Hepatocyte (in vitro differentiated cells): ENCODE measurements around the gene LUZP2.

Experiments used
- CTCF ChIP-seq: fragments of 200-600 bp; sonication (generic); IDR thresholded peaks from 2 replicates; pipeline ENCODE4 v1.5.1; 2016; ENCODE audit warnings: antibody characterized with exemption, mild to moderate bottlenecking; ENCODE audit not compliant: poor library complexity
- EZH2 ChIP-seq: fragments of 200-600 bp; sonication (generic); IDR thresholded peaks from 2 replicates; pipeline ENCODE4 v1.6.1; 2016; ENCODE audit warnings: antibody characterized with exemption, mild to moderate bottlenecking, borderline replicate concordance
- EZH2phosphoT487 ChIP-seq: fragments of 200-600 bp; sonication (generic); IDR thresholded peaks from one replicate; pipeline ENCODE4 v1.6.1; 2018; ENCODE audit warnings: antibody characterized with exemption, mild to moderate bottlenecking, low read depth, moderate library complexity; ENCODE audit not compliant: unreplicated experiment, severe bottlenecking

- TF ChIP-seq CTCF (no peak), EZH2 (no peak), EZH2phosphoT487 (no peak)
Measured at GRCh38 chr11:24471084-24471483, 25.8 kb upstream of the LUZP2 start.
